Measurements from ENCODE around the gene VKORC1.

Gene VKORC1

DNA sequence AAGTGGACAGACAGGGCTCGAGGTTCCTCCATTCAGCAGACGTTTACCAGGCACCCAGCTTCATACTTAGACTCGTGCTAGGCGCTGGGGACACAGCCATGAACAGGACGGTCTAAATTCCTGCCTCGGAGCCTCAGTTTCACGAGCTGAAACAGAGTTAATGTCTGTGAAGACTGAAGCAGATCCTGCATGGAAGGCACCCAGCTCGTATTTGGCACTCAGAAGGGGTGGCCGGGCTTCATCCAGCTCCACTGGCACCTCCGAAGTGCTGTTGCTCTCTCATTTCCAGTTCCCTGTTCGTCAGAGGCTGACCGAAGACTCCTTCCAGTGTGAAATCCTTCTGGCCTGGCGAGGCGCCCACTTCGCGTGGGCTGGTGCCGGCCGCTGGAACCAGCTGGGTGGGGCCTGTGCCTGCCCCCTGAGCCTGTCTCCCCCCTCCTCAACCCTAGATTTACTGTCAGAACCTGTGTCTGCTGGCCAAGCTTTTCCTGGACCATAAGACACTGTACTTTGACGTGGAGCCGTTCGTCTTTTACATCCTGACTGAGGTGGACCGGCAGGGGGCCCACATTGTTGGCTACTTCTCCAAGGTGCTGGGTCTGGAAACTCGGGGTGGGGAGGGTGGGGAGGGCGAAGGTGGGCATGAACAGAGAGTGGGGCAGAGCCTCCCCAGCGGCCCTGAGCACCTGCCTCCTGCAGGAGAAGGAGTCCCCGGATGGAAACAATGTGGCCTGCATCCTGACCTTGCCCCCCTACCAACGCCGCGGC, 35.2 kb upstream of the VKORC1 start:
- Histone ChIP-seq H3K4me1 (ENCODE audit: control insufficient read depth, insufficient read depth, low read length, poor library complexity, severe bottlenecking) (peaks cover 5% of the 10 kb centered on the region), H3K9me3 (ENCODE audit: control insufficient read depth, low read length) (no peaks in the 10 kb centered on the region), H3K4me3 (ENCODE audit: extremely low read depth, insufficient read depth, low read length, poor library complexity, severe bottlenecking) (no peak overlapping the region), H3K27ac (ENCODE audit: low read depth, low read length, severe bottlenecking) (no peak overlapping the region), H3K36me3 (ENCODE audit: control insufficient read depth, insufficient read depth, low read length) (peaks cover 24% of the 10 kb centered on the region)
- WGBS, 2 experiments (ENCODE audit: insufficient coverage in 2 of 2) = 90 to 94% methylated on average over 23 to 24 of the region's 29 CpGs

DNA sequence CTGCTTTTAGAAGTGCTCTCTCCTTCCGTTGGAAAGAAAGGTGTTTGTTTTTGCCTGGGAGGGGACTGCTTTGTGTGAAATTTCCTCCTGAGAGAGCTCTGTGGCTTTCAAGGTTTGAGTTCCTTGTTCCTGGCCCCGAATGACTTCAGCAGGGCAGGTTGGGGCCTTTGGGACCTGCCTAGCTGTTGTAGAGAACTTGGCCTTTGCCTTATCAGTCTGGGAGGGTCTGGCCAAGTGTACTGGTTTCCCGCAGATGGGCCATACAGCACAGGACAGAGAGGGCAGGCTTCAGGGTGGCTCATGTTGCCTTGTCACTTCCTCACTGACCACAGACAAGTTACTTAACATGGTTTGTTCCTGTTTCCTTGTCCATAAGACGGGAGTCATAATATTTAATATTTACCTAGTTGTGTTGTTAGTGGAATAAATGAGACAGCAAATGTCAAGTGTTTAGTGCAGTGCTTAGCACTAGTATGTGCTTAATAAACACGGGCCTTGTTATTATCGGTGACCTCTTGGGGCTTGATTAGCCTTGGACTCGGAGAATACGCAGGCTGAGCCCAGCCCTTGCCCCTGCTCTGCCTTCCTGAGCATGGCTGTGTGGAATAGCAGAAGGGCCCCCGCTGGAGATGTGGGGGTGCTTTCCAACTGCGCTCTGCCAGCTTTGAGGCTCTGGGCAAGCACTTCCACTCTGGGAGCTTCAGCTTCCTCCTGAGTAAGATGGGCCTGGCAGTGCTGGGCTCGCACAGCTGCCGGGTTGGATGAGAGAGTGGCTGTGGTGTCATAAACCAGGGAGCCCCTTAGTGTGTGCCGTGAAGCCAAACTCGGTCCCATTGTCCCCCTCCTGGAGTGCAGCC, 34.3 kb upstream of the VKORC1 start:
- Histone ChIP-seq H3K27ac (ENCODE audit: low read depth, low read length, severe bottlenecking) (no peak overlapping the region), H3K36me3 (ENCODE audit: control insufficient read depth, insufficient read depth, low read length) (peaks cover 24% of the 10 kb centered on the region), H3K4me1 (ENCODE audit: control insufficient read depth, insufficient read depth, low read length, poor library complexity, severe bottlenecking) (peaks cover under 1% of the 10 kb centered on the region), H3K4me3 (ENCODE audit: extremely low read depth, insufficient read depth, low read length, poor library complexity, severe bottlenecking) (no peak overlapping the region), H3K9me3 (ENCODE audit: control insufficient read depth, low read length) (no peaks in the 10 kb centered on the region)
- 91 to 94% methylated on average over 13 of the region's 14 CpGs for WGBS, 2 experiments (ENCODE audit: insufficient coverage in 2 of 2)

- WGBS, 2 experiments (ENCODE audit: insufficient coverage in 2 of 2) = 95 to 96% methylated on average over 7 to 13 of the region's 13 CpGs
- Histone ChIP-seq H3K27ac (ENCODE audit: low read depth, low read length, severe bottlenecking) (no peak overlapping the region), H3K9me3 (ENCODE audit: control insufficient read depth, low read length) (no peaks in the 10 kb centered on the region), H3K4me1 (ENCODE audit: control insufficient read depth, insufficient read depth, low read length, poor library complexity, severe bottlenecking) (no peaks in the 10 kb centered on the region), H3K4me3 (ENCODE audit: extremely low read depth, insufficient read depth, low read length, poor library complexity, severe bottlenecking) (no peak overlapping the region), H3K36me3 (ENCODE audit: control insufficient read depth, insufficient read depth, low read length) (peaks cover 38% of the 10 kb centered on the region)
These were observed 32.6 kb upstream of the VKORC1 start for GRCh38 chr16:31127182-31127581.

DNA sequence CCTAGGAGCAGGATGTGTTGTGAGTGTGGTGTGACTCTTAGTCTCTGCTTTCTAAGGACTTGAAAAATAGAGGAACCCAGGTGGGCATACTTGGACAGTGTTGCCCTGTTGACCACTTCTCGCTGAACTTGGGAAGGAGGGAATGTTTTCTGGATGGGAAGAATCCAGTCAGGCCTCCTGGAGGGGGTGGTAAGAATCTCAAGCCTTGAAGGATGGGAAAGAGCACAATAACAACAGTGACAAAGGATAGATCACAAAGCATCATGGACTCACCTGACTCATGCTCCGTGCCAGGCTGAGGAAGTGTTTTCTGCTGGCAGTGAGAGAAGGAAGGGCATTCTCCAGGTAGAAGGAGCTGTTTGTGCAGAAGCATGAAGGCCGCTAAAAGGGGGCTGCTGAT, 31.2 kb upstream of the VKORC1 start:
- H3K4me1 ChIP-seq (ENCODE audit: control insufficient read depth, insufficient read depth, low read length, poor library complexity, severe bottlenecking) = no peaks in the 10 kb centered on the region
- no peak overlapping the region for H3K27ac ChIP-seq (ENCODE audit: low read depth, low read length, severe bottlenecking)
- H3K4me3 ChIP-seq (ENCODE audit: extremely low read depth, insufficient read depth, low read length, poor library complexity, severe bottlenecking) = no peak overlapping the region
- no peaks in the 10 kb centered on the region for H3K9me3 ChIP-seq (ENCODE audit: control insufficient read depth, low read length)
- peaks cover 41% of the 10 kb centered on the region for H3K36me3 ChIP-seq (ENCODE audit: control insufficient read depth, insufficient read depth, low read length)
- WGBS, 2 experiments (ENCODE audit: insufficient coverage in 2 of 2) = 89 to 91% methylated on average over 3 of the region's 3 CpGs

DNA sequence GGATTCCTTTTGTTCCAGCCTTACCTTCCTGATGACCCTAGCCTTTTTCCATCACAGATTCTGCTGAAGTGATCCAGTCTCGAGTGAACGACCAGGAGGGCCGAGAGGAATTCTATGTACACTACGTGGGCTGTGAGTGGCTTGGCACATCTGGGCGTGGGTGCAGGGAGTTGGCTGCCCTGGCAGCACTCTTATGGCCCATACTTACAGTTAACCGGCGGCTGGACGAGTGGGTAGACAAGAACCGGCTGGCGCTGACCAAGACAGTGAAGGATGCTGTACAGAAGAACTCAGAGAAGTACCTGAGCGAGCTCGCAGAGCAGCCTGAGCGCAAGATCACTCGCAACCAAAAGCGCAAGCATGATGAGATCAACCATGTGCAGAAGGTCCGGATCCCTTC, 25.5 kb upstream of the VKORC1 start:
- no peaks in the 10 kb centered on the region for H3K9me3 ChIP-seq (ENCODE audit: control insufficient read depth, low read length)
- no peaks in the 10 kb centered on the region for H3K4me1 ChIP-seq (ENCODE audit: control insufficient read depth, insufficient read depth, low read length, poor library complexity, severe bottlenecking)
- 95 to 99% methylated on average over 16 of the region's 16 CpGs for WGBS, 2 experiments (ENCODE audit: insufficient coverage in 2 of 2)
- H3K4me3 ChIP-seq (ENCODE audit: extremely low read depth, insufficient read depth, low read length, poor library complexity, severe bottlenecking) = no peak overlapping the region
- no peak overlapping the region for H3K27ac ChIP-seq (ENCODE audit: low read depth, low read length, severe bottlenecking)
- peaks cover 49% of the 10 kb centered on the region for H3K36me3 ChIP-seq (ENCODE audit: control insufficient read depth, insufficient read depth, low read length)

- 68 to 72% methylated on average over 8 of the region's 9 CpGs for WGBS, 2 experiments (ENCODE audit: insufficient coverage in 2 of 2)
- Histone ChIP-seq H3K36me3 (ENCODE audit: control insufficient read depth, insufficient read depth, low read length) (peaks cover 51% of the 10 kb centered on the region), H3K27ac (ENCODE audit: low read depth, low read length, severe bottlenecking) (peak overlapping the region; percentile 87)
These were observed 23.9 kb upstream of the VKORC1 start for GRCh38 chr16:31118223-31119155.

GRCh38 chr16:31117384-31118222, 23.0 kb upstream of the VKORC1 start, which contains the start of gene KAT8:
TSS of gene KAT8 (plus strand) at chr16:31117664. CDS start at chr16:31117682, 18 bp downstream.
- peak within 1 kb of the TSS; percentile 87 for H3K27ac ChIP-seq (ENCODE audit: low read depth, low read length, severe bottlenecking)
- peaks cover 48% of the 10 kb centered on the region for H3K36me3 ChIP-seq (ENCODE audit: control insufficient read depth, insufficient read depth, low read length)
- peak within 1 kb of the TSS; percentile 64 for H3K4me3 ChIP-seq (ENCODE audit: extremely low read depth, insufficient read depth, low read length, poor library complexity, severe bottlenecking)
- WGBS, 2 experiments (ENCODE audit: insufficient coverage in 2 of 2) = 0 to 1% methylated on average over 24 to 44 of the region's 68 CpGs
- H3K4me1 ChIP-seq (ENCODE audit: control insufficient read depth, insufficient read depth, low read length, poor library complexity, severe bottlenecking) = no peaks in the 10 kb centered on the region
- H3K9me3 ChIP-seq (ENCODE audit: control insufficient read depth, low read length) = no peaks in the 10 kb centered on the region

More at GRCh38 chr16:31118223-31119155, 23.9 kb upstream of the VKORC1 start:
- no peaks in the 10 kb centered on the region for H3K9me3 ChIP-seq (ENCODE audit: control insufficient read depth, low read length)
- no peaks in the 10 kb centered on the region for H3K4me1 ChIP-seq (ENCODE audit: control insufficient read depth, insufficient read depth, low read length, poor library complexity, severe bottlenecking)
- H3K4me3 ChIP-seq (ENCODE audit: extremely low read depth, insufficient read depth, low read length, poor library complexity, severe bottlenecking) = peak overlapping the region; percentile 64

GRCh38 chr16:31114468-31114867, 19.9 kb upstream of the VKORC1 start:
- Histone ChIP-seq H3K9me3 (ENCODE audit: control insufficient read depth, low read length) (no peaks in the 10 kb centered on the region), H3K36me3 (ENCODE audit: control insufficient read depth, insufficient read depth, low read length) (peaks cover 48% of the 10 kb centered on the region), H3K27ac (ENCODE audit: low read depth, low read length, severe bottlenecking) (no peak overlapping the region), H3K4me1 (ENCODE audit: control insufficient read depth, insufficient read depth, low read length, poor library complexity, severe bottlenecking) (no peaks in the 10 kb centered on the region), H3K4me3 (ENCODE audit: extremely low read depth, insufficient read depth, low read length, poor library complexity, severe bottlenecking) (no peak overlapping the region)
- 98% methylated on average over 5 to 7 of the region's 8 CpGs for WGBS, 2 experiments (ENCODE audit: insufficient coverage in 2 of 2)

- no peak overlapping the region for H3K4me3 ChIP-seq (ENCODE audit: extremely low read depth, insufficient read depth, low read length, poor library complexity, severe bottlenecking)
- no peaks in the 10 kb centered on the region for H3K9me3 ChIP-seq (ENCODE audit: control insufficient read depth, low read length)
- peaks cover 41% of the 10 kb centered on the region for H3K36me3 ChIP-seq (ENCODE audit: control insufficient read depth, insufficient read depth, low read length)
- 92 to 100% methylated on average over 3 to 4 of the region's 5 CpGs for WGBS, 2 experiments (ENCODE audit: insufficient coverage in 2 of 2)
- H3K27ac ChIP-seq (ENCODE audit: low read depth, low read length, severe bottlenecking) = no peak overlapping the region
- peaks cover 4% of the 10 kb centered on the region for H3K4me1 ChIP-seq (ENCODE audit: control insufficient read depth, insufficient read depth, low read length, poor library complexity, severe bottlenecking)
These were observed 18.8 kb upstream of the VKORC1 start for GRCh38 chr16:31113121-31114120.
